Stimulated activated CD8-positive, alpha-beta memory T cell treated with anti-CD3 and anti-CD28 coated beads, Interleukin-15, amount 100 ng/mL, for 24 hours (primary cell): ENCODE data around the gene TMEM151A.
"Not testable (repeated sequence)": the region's sequence is repeated elsewhere in the genome, so short reads cannot be mapped to it uniquely, and the experiment has no call there.

Source experiments
- DNase-seq: peaks from one replicate; pipeline ENCODE4 v3.0.0-alpha.2; 2020; ENCODE audit warnings: low read depth

TMEM151A gene

DNA sequence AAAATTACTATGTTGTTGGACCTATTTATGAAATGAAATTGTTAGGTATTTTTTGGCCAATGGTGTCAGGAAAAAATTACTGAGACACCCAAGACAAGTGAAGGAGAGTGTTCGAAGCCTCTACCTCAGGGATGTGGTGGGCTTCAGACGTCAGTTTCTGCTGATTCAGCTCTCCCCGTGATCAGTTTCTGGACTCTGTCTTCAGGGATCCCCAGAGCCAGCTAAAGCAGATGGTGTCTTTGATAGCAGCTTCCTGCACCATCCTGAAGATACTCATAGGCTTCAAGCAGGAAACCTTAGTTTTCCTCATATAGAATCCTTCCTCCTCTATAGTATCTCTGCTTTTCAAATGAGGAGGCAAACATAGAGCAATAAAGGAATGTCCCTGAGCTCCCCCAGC is 17.8 kb downstream of the TMEM151A start:
- DNase-seq: no peak

GRCh38 chr11:66310324-66310723 is 18.6 kb downstream of the TMEM151A start:
- no peak for DNase-seq

DNA sequence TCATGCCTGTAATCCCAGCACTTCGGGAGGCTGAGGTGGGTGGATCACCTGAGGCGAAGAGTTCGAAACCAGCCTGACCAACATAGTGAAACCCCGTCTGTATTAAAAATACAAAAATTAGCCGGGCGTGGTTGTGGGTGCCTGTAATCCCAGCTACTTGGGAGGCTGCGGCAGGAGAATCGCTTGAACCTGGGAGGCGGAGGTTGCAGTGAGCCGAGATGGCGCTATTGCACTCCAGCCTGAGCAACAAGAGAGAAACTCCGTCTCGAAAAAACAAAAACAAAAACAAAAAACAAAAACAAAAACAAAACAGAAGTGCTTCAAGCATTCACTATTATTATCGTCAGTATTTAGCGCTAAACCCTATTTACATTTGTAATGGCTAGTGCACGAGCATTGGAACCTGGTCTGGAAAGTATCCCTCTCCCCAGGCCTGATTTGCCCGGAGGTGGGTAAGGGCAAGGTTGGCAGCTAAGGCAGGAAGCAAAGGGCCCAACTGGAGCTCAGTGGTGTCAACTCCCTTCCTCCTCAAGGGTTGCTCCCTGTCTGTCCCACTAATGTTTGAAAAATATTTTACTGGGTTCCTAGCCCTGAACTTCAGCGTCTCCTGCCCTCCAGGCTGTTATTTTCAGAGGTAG is 19.2 kb downstream of the TMEM151A start:
- DNase-seq: not testable (repeated sequence)

DNA sequence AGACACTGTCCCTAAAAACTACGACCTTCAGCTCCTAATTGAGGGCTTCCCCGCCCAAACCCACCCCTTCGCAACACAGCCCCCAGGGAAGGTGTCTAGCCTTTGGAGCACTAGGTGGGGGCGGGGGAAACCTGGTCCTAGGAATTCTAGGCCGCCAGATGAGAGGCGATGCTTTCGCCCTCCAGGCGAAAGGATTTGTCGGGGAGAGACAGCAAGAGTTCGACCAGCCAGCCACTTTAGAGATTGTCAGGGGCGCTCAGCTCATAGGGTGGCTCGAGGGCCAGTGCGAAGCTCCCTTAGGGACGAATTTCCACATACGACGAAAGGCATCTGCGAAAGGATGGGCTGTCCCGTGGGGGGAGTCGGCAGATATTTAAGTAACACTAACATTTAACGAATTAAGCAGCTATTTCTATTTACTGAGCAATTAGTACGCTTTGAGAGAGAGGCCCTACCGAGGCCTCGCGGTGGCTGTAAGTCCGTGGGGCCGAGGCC is 19.8 kb downstream of the TMEM151A start:
- no peak for DNase-seq

GRCh38 chr11:66311965-66312548 is 20.4 kb downstream of the TMEM151A start:
- peak; percentile 92 for DNase-seq

DNA sequence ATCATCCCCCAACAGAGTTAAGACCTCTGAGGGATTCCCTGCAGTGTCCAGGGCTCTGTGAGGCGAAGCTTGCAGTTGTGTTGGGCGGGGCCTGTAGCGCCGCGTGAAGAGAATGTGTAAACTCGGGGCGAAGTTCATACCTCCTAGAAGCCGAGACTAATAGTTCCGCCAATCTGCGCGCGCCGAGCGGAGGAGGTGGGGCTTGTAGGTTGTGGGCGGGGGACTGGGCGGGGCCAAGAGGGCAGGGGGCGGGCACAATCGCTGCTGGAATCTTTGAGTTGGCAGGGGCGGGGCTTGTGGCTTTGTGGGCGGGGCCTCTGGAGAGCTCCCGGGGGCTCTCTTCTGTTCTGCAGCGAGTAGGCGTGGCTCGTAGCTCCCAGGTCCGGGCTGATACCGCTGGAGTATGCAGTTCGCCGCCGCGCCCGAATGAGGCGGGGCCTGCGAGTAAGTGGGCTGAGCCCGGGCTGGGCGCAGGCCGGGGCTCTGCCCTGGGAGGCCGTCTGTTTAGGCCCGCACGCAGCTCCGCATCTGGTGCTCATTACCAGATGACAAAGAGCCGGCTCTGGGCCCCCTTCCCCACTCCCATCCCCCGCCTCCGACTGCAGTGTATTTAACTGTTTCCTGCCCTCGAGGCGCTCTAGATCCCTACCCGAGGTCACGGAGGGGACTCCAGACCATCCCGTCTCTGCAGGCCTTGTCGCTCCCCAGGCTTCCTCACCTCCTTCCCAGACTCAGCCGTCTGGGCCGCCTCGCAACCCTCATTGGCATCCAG is 21.0 kb downstream of the TMEM151A start:
- DNase-seq: peak; percentile 97

DNA sequence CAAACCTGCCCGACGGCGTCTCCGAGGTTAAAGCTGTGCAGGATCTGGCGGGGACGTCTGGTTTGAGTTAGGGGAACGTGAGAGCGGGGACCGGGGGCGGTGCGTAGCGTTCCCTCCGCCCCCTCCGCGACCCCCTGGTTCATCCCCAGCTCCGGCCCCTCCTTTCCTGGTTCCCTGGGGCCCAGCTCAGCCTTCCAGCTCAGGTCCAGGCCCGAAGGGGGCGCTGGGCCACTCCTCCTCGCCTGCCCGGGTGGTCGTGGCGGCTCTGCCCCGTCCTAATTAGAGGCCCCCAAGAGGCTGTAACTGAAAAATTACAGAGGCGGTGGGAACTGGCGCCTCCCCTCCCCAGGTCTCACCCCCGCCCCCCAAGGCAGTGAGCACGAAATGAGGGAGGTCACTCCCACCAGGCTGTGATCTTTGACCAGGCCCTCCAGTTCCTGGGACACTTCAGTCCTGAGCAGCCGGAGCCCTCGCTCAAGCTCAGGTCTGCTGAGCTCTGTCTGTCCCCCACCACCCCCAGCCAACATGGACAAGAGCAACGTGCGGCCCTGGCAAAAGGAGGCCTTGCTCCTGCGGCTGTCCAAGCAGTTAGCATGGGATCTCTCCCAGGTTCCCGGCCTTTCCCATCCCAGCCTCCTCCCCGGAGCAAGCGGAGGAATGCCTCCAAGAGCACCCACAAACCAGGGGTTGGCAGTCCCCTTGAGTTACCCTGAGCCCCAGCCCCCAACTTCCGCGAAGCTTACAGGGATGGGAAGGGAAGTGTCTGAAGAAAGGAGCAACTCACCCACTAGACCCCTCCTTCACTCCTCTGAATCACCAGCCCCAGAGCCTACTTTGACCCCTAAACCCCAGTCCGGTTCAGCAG is 21.9 kb downstream of the TMEM151A start:
- DNase-seq: no peak

- DNase-seq: no peak
These were observed 22.4 kb downstream of the TMEM151A start for GRCh38 chr11:66314186-66314501.

GRCh38 chr11:66314561-66315497 is 23.1 kb downstream of the TMEM151A start:
- no peak for DNase-seq

DNA sequence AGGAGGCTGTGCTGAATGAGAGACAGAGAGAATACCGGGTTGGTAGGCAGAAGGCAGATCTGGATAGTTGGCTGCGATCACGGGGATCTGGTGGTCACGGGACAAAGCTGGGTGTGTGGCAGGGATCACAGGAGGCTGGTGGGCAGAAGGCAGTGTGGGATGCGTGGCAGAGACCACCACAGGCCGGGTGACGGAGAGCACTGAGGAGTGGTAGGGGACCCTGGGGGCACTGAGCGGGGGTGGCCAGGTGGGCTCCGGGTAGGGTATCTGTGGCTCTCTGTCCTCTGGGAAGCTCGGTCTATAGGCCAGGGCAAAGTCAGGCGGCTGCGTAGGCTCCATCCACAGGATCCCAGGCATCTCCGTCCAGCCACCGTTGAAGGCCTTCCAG is 23.8 kb downstream of the TMEM151A start:
- DNase-seq: no peak

- no peak for DNase-seq
These were observed 24.5 kb downstream of the TMEM151A start for GRCh38 chr11:66315921-66316811.

DNA sequence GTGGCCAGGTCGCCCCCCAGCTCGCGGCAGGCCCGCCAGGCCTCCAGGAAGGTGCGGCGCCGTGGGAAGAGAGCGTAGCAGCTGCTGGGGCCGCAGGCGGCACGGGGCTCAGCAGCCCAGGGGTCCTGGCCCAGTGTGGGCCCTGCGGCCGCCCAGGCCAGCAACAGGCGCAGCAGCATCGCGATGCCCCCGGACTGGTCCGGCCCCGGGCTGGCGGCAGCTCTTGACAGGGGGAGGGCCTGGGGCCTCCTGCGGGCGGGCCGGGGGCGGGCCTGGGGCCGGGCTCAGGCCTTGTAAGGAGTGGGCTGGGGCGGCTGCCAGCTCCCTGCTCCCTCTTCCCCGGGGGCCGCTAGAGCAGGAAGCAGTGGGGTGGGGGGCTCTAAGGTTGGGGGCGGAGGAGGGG is 25.2 kb downstream of the TMEM151A start, which contains the start of gene CD248:
CD248 (minus strand) TSS at position 196 of the 403 bp plus-strand sequence; CDS start at position 179, 17 bp downstream.
- no peak for DNase-seq

- DNase-seq: no peak
These were observed 25.6 kb downstream of the TMEM151A start for GRCh38 chr11:66317322-66317722.

GRCh38 chr11:66317723-66318599 is 26.3 kb downstream of the TMEM151A start:
- no peak for DNase-seq

DNA sequence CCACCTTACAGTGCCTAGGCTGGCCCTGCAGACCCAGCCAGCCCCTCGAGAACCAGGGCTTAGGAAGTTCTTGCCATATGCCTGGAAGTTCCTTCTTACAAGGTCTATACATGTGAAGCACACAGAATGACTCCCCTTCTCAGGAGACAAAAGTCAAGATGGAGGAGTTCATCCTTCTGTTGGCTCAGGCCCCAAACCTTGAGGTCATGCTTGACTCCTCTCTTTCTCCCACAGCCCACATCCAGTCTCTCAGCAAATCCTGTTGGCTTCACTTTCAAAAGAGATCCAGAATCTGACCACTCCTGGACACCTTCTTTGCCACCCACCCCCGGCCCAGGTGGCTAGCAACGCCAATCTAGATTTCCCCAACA is 26.9 kb downstream of the TMEM151A start:
- DNase-seq: no peak

DNA sequence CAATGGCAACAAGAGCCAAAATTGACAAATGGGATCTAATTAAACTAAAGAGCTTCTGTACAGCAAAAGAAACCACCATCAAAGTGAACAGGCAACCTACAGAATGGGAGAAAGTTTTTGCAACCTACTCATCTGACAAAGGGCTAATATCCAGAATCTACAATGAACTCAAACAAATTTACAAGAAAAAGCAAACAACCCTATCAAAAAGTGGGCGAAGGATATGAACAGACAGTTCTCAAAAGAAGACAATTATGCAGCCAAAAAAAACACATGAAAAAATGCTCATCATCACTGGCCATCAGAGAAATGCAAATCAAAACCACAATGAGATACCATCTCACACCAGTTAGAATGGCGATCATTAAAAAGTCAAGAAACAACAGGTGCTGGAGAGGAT is 28.6 kb downstream of the TMEM151A start:
- not testable (repeated sequence) for DNase-seq

- not testable (repeated sequence) for DNase-seq
These were observed 29.1 kb downstream of the TMEM151A start for GRCh38 chr11:66320748-66321147.

GRCh38 chr11:66321606-66322005 is 29.9 kb downstream of the TMEM151A start:
- no peak for DNase-seq
